Measurements from ENCODE around the gene TMEM167B.
"Not testable (repeated sequence)": the region's sequence is repeated elsewhere in the genome, so short reads cannot be mapped to it uniquely, and the experiment has no call there.

Gene TMEM167B

DNA sequence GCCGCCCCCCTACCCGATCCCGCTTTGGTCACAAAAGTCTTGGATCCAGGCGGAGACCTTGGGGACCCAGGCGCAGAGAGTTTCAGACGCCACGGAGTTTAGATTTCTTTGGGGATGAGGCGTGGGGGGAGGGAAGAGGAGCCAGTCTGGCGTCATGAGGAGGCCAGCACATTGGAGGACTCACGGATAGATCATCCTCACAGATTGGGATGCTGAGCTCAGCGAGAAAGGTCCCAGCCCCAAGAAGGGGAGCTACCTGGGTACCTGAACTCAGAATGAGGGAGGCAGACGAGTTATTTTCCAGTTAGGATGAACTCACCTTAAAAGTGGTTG lies 23.7 kb downstream of the TMEM167B start:
- no peak for FAIRE-seq

DNA sequence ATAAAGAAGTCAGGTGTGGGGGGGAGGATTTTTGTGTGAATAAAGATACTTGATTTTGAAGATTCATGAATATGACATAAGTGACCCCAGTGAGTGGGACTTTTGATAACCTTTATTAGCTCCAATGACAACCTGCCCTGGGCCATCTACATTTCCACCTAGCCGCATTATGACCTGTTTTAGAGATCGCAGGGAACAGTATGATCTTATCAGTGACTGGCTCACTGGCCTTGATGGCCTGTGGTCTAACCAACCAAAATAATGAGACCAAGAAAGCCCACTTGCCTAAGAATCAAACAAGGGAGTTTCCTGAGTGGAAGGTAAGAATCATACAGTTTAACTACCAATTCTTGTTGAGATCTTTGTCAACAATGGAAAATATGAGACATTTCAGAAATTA lies 25.1 kb downstream of the TMEM167B start:
- FAIRE-seq, result no peak

DNA sequence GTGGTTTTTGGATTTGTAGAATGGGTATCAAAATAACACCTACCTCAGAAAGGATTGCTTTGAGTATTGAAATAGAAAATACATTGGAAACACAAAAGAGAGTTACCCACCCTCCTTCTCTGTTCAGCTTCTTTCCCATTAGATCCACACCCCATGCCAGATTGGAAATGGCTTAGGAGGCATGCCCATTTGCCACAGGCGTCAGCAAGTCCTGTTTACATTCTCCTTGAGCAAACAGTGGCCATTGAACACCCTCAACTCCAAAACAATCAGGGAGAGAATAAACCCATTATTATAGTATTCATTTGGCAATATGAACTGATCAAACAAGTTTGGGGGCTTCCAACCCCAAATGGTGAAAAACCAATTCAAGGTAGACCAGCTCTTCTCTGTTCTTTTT lies 25.7 kb downstream of the TMEM167B start:
- FAIRE-seq, result no peak

DNA sequence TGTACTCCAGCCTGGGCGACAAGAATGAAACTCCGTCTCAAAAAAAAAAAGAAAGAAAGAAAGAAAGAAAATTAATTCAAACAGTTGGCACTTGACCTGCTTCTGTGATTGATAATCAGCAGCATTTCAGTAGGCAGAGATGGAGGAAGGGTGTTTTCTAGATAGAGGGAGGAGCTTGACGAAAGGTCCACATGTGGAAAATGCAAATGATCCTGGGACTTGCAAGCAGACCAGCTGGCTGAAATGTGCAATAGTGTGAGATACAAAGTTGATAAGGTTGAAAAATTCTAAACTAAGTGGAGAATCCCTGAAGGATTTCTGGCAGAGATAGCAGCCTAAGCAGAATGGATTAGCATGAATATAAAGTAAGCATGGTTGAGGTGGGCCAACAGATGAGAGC lies 27.5 kb downstream of the TMEM167B start:
- no peak for FAIRE-seq

DNA sequence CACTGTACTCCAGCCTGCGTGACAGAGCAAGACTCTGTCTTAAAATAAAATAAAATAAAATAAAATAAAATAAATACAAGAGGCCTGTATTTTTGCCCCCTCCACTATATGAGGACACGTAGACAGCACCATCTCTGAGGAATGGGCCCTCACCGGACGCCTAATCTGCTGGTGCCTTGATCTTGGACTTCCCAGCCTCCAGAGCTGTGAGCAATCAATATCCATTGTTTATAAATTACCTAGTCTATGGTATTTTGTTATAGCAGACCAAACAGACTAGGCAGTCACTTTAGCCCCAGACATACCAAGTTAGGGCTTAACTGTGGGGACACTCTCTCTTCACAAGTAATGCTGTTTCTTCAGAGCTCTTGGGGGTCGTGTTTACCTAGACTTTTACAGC lies 29.8 kb downstream of the TMEM167B start:
- no peak for FAIRE-seq

DNA sequence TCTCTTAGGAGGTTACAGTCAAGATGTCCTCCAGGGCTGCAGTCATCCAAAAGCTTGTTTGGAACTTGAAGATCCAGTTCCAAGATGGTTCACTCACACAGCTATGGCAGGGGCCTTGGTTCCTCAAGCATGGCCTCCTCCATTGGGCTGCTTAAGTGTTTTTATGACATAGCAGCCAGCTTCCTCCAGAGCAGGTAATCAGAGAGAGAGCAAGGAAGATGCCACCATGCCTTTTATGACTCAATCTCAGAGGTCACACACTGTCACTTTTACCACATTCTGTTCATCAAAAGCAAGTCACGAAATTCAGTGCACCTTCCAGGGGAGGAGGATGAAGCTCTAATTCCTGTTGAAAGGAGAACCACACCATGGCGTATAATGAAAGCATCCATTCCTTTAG lies 40.5 kb downstream of the TMEM167B start:
- no peak for FAIRE-seq

DNA sequence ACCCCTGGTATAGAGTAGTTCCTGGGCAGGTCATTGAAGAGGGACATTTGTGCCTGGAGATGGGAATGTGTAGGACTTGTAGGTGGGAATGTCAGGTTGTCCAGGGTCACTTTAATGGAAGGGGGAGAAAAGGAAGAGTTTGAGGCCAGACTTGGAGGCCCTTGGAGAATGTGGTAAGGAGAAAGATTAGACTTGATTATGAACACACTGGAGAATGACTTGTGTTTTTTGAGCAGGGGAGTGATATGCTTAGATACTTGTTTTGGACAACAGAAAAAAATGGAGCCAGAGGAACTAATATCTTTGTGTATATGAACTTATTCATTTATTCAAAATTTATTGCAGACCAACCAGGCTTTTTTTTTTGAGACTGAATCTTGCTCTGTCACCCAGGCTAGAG lies 41.2 kb downstream of the TMEM167B start:
- no peak for FAIRE-seq

DNA sequence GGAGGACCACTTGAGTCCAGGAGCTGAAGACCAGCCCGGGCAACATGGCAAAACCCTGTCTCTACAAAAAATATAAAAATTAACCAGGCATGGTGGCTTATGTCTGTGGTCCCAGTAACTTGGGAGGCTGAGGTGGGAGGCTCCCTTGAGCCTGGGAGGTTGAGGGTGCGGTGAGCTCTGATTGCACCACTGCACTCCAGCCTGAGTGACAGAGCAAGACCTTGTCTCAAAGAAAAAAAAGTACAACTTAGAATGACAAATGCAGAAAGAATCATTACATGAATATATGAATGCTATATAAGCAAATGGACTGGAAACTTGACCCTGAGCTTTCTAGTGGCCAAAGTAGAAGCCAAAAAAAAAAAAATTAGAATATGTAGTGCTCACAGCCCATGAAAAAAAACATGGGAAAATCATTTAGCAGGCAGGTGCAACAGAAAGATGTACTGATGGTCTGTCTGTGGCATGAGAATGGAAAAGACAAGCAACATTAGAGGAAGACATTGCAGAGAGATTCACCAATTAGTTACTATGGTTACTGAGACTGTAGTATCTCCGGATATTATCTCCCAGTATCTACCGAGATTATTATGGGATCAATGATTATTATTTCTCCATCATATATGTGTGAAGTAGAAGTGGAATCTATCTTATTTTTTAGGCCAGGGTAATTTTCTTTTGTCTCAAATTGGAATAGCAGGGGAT lies 42.6 kb downstream of the TMEM167B start:
- FAIRE-seq, result no peak

DNA sequence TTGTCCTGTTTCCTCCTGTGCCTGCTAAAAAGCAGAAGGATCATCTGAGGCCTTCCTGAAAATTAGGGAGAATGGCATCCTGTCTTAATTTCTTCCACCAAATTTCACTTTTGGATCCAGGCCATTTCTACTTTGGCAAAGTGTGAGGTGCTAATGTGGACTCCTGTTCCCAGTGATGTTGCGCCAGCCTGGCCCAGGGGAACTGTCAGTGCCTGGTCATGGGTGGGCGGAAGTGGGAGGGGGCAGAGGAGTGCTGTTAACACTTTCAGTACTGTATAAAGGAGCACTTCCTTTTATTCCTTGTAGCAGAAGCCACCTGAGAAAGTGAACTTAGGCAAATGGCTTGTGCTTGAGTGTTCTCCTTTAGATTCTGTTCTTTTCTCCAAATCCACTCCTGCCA lies 43.3 kb downstream of the TMEM167B start:
- no peak for FAIRE-seq

DNA sequence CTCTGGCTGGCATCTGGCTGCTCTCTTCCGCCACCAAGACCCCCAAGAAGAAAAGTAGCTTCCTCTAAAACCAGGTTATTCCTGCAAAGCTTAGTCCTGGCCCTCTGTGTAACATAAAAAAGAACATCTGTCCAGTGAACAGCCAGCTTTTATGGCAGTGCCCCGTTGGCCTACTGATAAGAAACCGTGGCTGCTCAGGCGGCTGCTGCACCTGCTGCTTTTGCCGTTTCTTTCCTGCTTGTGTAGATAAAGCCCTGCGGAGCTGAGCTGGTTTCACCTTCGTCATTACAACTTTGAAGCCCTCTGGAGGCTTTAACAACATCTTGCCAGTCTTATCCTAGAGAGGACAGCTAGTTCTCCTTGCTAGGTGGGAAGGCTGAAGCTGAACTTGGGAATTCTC lies 43.9 kb downstream of the TMEM167B start:
- no peak for FAIRE-seq

DNA sequence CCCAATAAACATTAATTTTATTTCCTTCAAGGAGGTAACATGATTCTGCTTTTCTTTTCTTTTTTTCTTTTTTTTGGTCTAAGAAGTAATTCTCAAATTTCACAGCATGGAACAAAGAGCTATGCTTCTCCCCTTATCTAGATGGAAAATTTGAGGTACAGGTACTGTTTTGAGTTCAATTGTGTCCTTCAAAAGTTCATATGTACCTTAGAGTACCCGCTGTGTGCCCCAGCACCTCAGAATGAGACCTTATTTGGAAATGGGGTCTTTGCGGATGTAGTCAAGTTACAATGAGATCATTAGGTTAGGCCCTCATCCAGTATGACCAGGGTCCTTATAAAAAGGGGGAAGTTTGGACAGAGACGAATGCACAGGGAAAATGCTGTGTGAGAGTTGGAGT lies 45.4 kb downstream of the TMEM167B start:
- no peak for FAIRE-seq

DNA sequence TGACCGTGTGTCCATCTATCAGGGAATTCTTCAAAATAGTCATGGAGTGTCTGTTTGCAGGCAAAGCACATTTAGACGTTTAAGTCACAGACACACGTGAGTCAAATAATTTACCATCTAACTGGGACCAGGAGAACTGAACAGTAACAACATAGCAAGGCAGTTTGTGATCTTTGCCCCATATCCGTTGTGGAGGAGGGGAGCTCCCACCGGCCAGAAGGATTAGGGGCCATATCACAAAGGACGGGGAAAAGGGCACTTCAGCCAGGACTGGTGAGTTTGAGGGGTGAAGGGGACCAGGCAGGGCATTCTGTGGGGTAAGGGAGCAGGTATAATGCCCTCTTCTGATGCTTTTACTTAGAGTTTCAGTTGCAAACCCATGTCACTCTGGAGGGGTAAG lies 46.2 kb downstream of the TMEM167B start:
- no peak for FAIRE-seq

DNA sequence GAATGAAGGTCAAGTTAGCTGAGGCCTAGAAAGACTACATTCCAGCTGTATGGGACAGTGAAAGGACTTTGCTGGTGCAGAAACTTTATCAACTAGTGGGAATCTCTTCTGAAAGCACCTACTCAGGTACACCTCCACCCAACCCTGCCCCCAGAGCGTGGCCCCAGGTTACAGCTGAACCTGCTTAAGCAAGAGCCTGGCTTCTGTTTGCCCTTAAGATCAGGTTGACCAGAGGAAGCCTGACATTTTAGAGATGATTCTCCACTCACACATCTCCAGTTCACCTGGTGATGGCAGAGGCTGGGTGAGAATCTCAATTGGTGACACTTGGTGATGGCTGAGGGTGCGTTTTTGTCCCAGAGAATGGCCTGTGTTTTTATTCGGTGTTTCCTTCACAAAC lies 47.4 kb downstream of the TMEM167B start:
- no peak for FAIRE-seq

DNA sequence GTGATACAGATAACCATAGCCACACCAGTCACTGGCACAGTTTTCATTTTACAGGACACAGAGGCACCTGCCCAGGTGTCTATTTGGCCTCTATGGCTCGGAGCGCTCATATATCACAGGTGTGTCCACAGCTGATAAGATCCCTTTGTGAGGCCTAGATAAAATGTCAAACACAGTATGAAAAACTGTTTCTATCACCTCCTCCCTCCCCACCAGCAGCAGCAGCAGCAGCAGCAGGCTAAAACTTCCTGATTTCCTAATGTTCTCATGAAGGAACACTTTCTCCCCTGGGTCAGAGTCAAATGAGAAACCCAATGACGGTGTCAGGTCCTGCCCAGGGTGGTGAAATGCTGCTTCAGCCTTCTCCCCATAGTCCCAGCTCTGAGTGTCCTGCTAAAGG lies 47.8 kb downstream of the TMEM167B start:
- no peak for FAIRE-seq

DNA sequence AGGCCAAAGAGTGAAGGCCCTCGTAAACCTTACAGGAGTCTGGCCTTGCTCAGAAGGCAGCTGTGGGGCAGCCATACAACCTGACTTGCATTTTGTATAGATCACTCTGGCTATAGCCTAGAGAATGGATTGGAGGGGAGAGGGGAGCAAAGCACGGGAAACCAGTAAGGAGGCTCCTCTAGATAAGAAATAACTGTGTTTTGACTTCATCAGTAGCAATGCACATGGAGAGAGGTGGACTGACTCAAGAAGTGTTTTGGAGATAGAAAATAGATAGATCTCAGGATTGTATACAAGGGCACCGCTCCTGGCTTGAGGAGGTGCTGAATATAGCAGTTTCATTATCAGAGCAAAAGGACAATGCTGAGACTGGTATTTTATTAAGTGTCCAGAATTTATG lies 49.8 kb downstream of the TMEM167B start:
- no peak for FAIRE-seq

DNA sequence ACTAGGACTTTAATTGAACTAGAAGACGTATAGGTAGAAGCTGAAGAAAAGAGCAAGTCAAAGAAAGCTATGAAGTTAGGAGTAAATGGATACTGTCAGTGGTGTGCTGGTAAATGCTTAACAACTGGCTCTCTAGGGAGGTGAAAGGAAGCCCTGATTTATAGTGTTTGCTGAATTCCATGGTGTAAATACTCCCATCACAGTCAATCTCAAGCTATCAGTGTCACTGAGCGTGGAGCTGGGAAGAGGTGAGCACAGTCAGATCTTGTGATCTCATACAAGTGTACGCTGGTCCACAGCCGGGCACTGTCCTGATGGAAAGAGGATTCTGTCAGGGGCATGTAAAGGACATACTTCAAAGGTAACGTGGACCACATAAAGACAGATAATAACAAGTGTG lies 51.7 kb downstream of the TMEM167B start:
- no peak for FAIRE-seq

DNA sequence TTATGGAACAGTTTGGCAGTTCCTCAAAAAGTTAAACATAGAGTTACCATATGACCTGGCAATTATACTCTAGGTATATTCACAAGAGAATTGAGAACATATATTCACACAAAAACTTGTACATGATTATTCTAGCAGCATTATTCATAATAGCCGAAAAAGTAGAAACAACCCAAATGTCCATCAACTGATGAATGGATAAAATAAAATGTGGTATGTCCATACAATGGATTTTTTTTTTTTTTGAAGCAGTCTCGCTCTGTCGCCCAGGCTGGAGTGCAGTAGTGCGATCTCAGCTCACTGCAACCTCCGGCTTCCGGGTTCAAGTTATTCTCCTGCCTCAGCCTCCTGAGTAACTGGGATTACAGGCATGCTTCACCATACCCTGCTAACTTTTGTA lies 52.2 kb downstream of the TMEM167B start:
- FAIRE-seq, result not testable (repeated sequence)

All from endometrium (tissue), 2 donors.